CD8-positive, alpha-beta memory T cell (primary cell): Measurements from ENCODE around the gene GPX4. TPM values are rescaled to one million over a fixed set of nuclear protein-coding genes. Genes with fewer than 3 reads are reported as not detected.

Source experiments
- CTCF ChIA-PET: fragments of 350-600 bp; sonication (Branson Sonifier 250); formaldehyde crosslinking; loops from one replicate; lab custom pipeline; 2021; ENCODE audit warnings: antibody characterized with exemption; lab: Charles Lee
- POLR2A ChIA-PET: fragments of 350-600 bp; sonication (Branson Sonifier 250); formaldehyde crosslinking; loops from one replicate; lab custom pipeline; 2021; ENCODE audit warnings: antibody characterized with exemption; lab: Charles Lee
- DNase-seq, 5 donors: peaks; one replicate each; pipeline versions ENCODE4 v3.0.0 to v3.0.0-alpha.2; 2020 to 2022; ENCODE audit warnings: mixed read lengths in 1 of 5
- H3K27ac ChIP-seq: one replicate; pipeline ENCODE4 v1.7.0; 2013; ENCODE audit warnings: low read depth, mild to moderate bottlenecking, low read length, moderate library complexity
- H3K27me3 ChIP-seq: 2 replicates; pipeline ENCODE4 v1.7.0; 2013; ENCODE audit warnings: low read length, mild to moderate bottlenecking; ENCODE audit not compliant: insufficient read depth, poor library complexity, severe bottlenecking
- H3K36me3 ChIP-seq: 2 replicates; pipeline ENCODE4 v1.7.0; 2013; ENCODE audit warnings: mild to moderate bottlenecking, low read length, moderate library complexity; ENCODE audit not compliant: insufficient read depth
- H3K4me1 ChIP-seq: 2 replicates; pipeline ENCODE4 v1.7.0; 2013; ENCODE audit warnings: mild to moderate bottlenecking, low read length, moderate library complexity; ENCODE audit not compliant: insufficient read depth
- H3K4me3 ChIP-seq: 2 replicates; pipeline ENCODE4 v1.7.0; 2013; ENCODE audit warnings: mild to moderate bottlenecking, low read length
- H3K9me3 ChIP-seq: 2 replicates; pipeline ENCODE4 v1.7.0; 2013; ENCODE audit warnings: mild to moderate bottlenecking, low read length
- H3K27ac Mint-ChIP-seq, 8 donors: one replicate each; pipeline ENCODE4 v1.8.0; 2020 to 2021; ENCODE audit warnings: mixed read lengths in 8 of 8, mild to moderate bottlenecking in 6 of 8, inconsistent platforms in 3 of 8, moderate library complexity in 3 of 8
- H3K27me3 Mint-ChIP-seq, 2 donors: one replicate each; pipeline ENCODE4 v1.8.0; 2020 to 2021; ENCODE audit warnings: mixed read lengths in 2 of 2, mild to moderate bottlenecking in 1 of 2, moderate library complexity in 1 of 2
- H3K36me3 Mint-ChIP-seq, 3 donors: one replicate each; pipeline ENCODE4 v1.8.0; 2020 to 2021; ENCODE audit warnings: mixed read lengths in 3 of 3, inconsistent platforms in 1 of 3, mild to moderate bottlenecking in 1 of 3
- H3K4me1 Mint-ChIP-seq, 3 donors: one replicate each; pipeline ENCODE4 v1.8.0; 2020 to 2021; ENCODE audit warnings: mixed read lengths in 3 of 3, inconsistent platforms in 1 of 3, mild to moderate bottlenecking in 1 of 3
- H3K4me3 Mint-ChIP-seq, 7 donors: one replicate each; pipeline ENCODE4 v1.8.0; 2020 to 2021; ENCODE audit warnings: mixed read lengths in 7 of 7, mild to moderate bottlenecking in 6 of 7, moderate library complexity in 4 of 7, inconsistent platforms in 2 of 7
- H3K9me3 Mint-ChIP-seq, 5 donors: one replicate each; pipeline ENCODE4 v1.8.0; 2020 to 2022; ENCODE audit warnings: mixed read lengths in 5 of 5, mild to moderate bottlenecking in 3 of 5, moderate library complexity in 2 of 5, inconsistent platforms in 1 of 5
- polyA plus RNA-seq: library from polyadenylated mRNA; unstranded; fragments of 300-500 nt; fragmentation: Illumina TruSeq; gene quantifications from one replicate; pipeline ENCODE4 v1.2.3, GENCODE V29; 2021
- total RNA-seq, 2 experiments: library from RNA; stranded (reverse); gene quantifications; one replicate each; pipeline ENCODE4 v1.2.3, GENCODE V29; 2021

Gene GPX4
- total and polyA plus RNA-seq, 3 experiments from 2014 or later, result 222 to 373 (median 222) TPM

GRCh38 chr19:1076046-1076386 lies 27.8 kb upstream of the GPX4 start:
- Histone ChIP-seq H3K27ac (peak overlapping the region; percentile 11), H3K27me3 (no peaks in the 10 kb centered on the region), H3K4me1 (peaks cover 82% of the 10 kb centered on the region), H3K36me3 (peaks cover 55% of the 10 kb centered on the region), H3K9me3 (no peaks in the 10 kb centered on the region), H3K4me3 (peak overlapping the region; percentile 8)
- CTCF ChIA-PET, result interaction anchor here (1.3 to 18.7 kb wide), 9 partner anchors 10 to 213 kb away, joined by 3 to 264 read pairs (median 7); partner anchors contain the start of gene ARHGAP45
- Mint-ChIP-seq H3K27ac (peak overlapping the region; percentile 89 to 100 (median 97)), H3K4me3 (peak overlapping the region; percentile 63 to 95 (median 75)), H3K27me3 (peaks cover 0 to 6% of the 10 kb centered on the region in 2 donors), H3K36me3 (peaks cover 16 to 72% (median 16%) of the 10 kb centered on the region in 3 donors), H3K4me1 (peaks cover 43 to 74% (median 44%) of the 10 kb centered on the region in 3 donors), H3K9me3 (no peaks in the 10 kb centered on the region)
- DNase-seq, result no peak
- POLR2A ChIA-PET, result interaction anchor here (0.7 to 18.2 kb wide), 10 partner anchors 4 to 193 kb away, joined by 3 to 737 read pairs (median 14); partner anchors contain the start of genes ABCA7, ARHGAP45, CIRBP and CNN2

GRCh38 chr19:1076951-1077350 lies 26.8 kb upstream of the GPX4 start:
- peak overlapping the region; percentile 91 for H3K27ac ChIP-seq
- peak overlapping the region; percentile 85 for H3K4me3 ChIP-seq
- H3K4me1 ChIP-seq, result peaks cover 85% of the 10 kb centered on the region
- Mint-ChIP-seq H3K4me1 (peaks cover 40 to 77% (median 41%) of the 10 kb centered on the region in 3 donors), H3K36me3 (peaks cover 13 to 75% (median 13%) of the 10 kb centered on the region in 3 donors), H3K27ac (peak overlapping the region; percentile 89 to 100 (median 97)), H3K9me3 (no peaks in the 10 kb centered on the region), H3K27me3 (peaks cover 0 to 6% of the 10 kb centered on the region in 2 donors), H3K4me3 (peak overlapping the region; percentile 83 to 95 (median 86))
- H3K9me3 ChIP-seq, result no peaks in the 10 kb centered on the region
- peaks cover 63% of the 10 kb centered on the region for H3K36me3 ChIP-seq
- no peaks in the 10 kb centered on the region for H3K27me3 ChIP-seq
- ChIA-PET CTCF (interaction anchor here (0.7 to 18.7 kb wide), 8 partner anchors 10 to 189 kb away, joined by 3 to 264 read pairs (median 8); partner anchors contain the start of genes ARHGAP45 and CNN2), POLR2A (interaction anchor here (0.6 to 18.2 kb wide), 12 partner anchors 5 to 416 kb away, joined by 3 to 737 read pairs (median 10); partner anchors contain the start of genes ABCA7, ARHGAP45, CIRBP and CNN2)
- peak; percentile 89 to 98 (median 96) for DNase-seq

- Mint-ChIP-seq H3K36me3 (peaks cover 10 to 74% (median 12%) of the 10 kb centered on the region in 3 donors), H3K27ac (peak overlapping the region; percentile 37 to 100 (median 86)), H3K9me3 (no peaks in the 10 kb centered on the region), H3K27me3 (peaks cover 0 to 6% of the 10 kb centered on the region in 2 donors), H3K4me3 (peak overlapping the region; percentile 61 to 95 (median 83)), H3K4me1 (peaks cover 33 to 70% (median 39%) of the 10 kb centered on the region in 3 donors)
- peak in 4 of 5 donors; percentile 44 to 82 (median 60) for DNase-seq
- peak overlapping the region; percentile 47 for H3K4me3 ChIP-seq
- H3K9me3 ChIP-seq, result no peaks in the 10 kb centered on the region
- ChIA-PET CTCF (interaction anchor here (1.1 to 18.7 kb wide), 6 partner anchors 8 to 58 kb away, joined by 3 to 264 read pairs (median 6); partner anchors contain the start of gene ARHGAP45), POLR2A (interaction anchor here (1.0 to 18.2 kb wide), 6 partner anchors 3 to 189 kb away, joined by 3 to 737 read pairs (median 74); partner anchors contain the start of genes ABCA7, ARHGAP45, CIRBP and CNN2)
- peak overlapping the region; percentile 9 for H3K27ac ChIP-seq
- no peaks in the 10 kb centered on the region for H3K27me3 ChIP-seq
- H3K4me1 ChIP-seq, result peaks cover 78% of the 10 kb centered on the region
- peaks cover 59% of the 10 kb centered on the region for H3K36me3 ChIP-seq
Observed at GRCh38 chr19:1079566-1080111, 24.2 kb upstream of the GPX4 start.

- Mint-ChIP-seq H3K27ac (peak overlapping the region in 7 of 8 donors; percentile 21 to 82 (median 61)), H3K4me1 (peaks cover 39 to 75% (median 45%) of the 10 kb centered on the region in 3 donors), H3K4me3 (peak overlapping the region in 5 of 7 donors; percentile 29 to 69 (median 44)), H3K27me3 (peaks cover 0 to 7% of the 10 kb centered on the region in 2 donors), H3K9me3 (no peaks in the 10 kb centered on the region), H3K36me3 (peaks cover 8 to 79% (median 10%) of the 10 kb centered on the region in 3 donors)
- no peak overlapping the region for H3K4me3 ChIP-seq
- ChIA-PET POLR2A (interaction anchor here (0.6 to 18.2 kb wide), 11 partner anchors 2 to 189 kb away, joined by 3 to 737 read pairs (median 4); partner anchors contain the start of genes ABCA7, ARHGAP45, CIRBP and CNN2), CTCF (interaction anchor here (1.1 to 18.7 kb wide), 9 partner anchors 7 to 59 kb away, joined by 3 to 264 read pairs (median 4); partner anchors contain the start of genes ABCA7 and ARHGAP45)
- H3K27me3 ChIP-seq, result no peaks in the 10 kb centered on the region
- H3K4me1 ChIP-seq, result peaks cover 70% of the 10 kb centered on the region
- no peaks in the 10 kb centered on the region for H3K9me3 ChIP-seq
- H3K36me3 ChIP-seq, result peaks cover 62% of the 10 kb centered on the region
- peak in 2 of 5 donors; percentile 27 to 53 for DNase-seq
- H3K27ac ChIP-seq, result no peak overlapping the region
Observed at GRCh38 chr19:1080360-1081161, 23.2 kb upstream of the GPX4 start.

GRCh38 chr19:1081301-1082164 lies 22.3 kb upstream of the GPX4 start:
- Mint-ChIP-seq H3K4me3 (peak overlapping the region; percentile 39 to 90 (median 57)), H3K9me3 (no peaks in the 10 kb centered on the region), H3K27ac (peak overlapping the region; percentile 75 to 93 (median 82)), H3K27me3 (peaks cover 0 to 7% of the 10 kb centered on the region in 2 donors), H3K36me3 (peaks cover 2 to 80% (median 3%) of the 10 kb centered on the region in 3 donors), H3K4me1 (peaks cover 32 to 76% (median 36%) of the 10 kb centered on the region in 3 donors)
- Histone ChIP-seq H3K9me3 (no peaks in the 10 kb centered on the region), H3K4me1 (peaks cover 66% of the 10 kb centered on the region), H3K27me3 (no peaks in the 10 kb centered on the region), H3K27ac (peak overlapping the region; percentile 24), H3K36me3 (peaks cover 61% of the 10 kb centered on the region), H3K4me3 (no peak overlapping the region)
- ChIA-PET CTCF (interaction anchor here (1.4 to 18.7 kb wide), 7 partner anchors 6 to 54 kb away, joined by 3 to 264 read pairs (median 7); partner anchors contain the start of gene ARHGAP45), POLR2A (interaction anchor here (0.6 to 18.2 kb wide), 10 partner anchors 9 to 224 kb away, joined by 3 to 737 read pairs (median 4); partner anchors contain the start of genes ABCA7, ARHGAP45 and CNN2)
- DNase-seq, result peak in 1 of 5 donors; percentile 56

- Mint-ChIP-seq H3K4me1 (peaks cover 27 to 71% (median 31%) of the 10 kb centered on the region in 3 donors), H3K36me3 (peaks cover 0 to 75% (median 0%) of the 10 kb centered on the region in 3 donors), H3K9me3 (no peaks in the 10 kb centered on the region), H3K27ac (peak overlapping the region; percentile 43 to 93 (median 82)), H3K4me3 (peak overlapping the region; percentile 39 to 90 (median 57)), H3K27me3 (peaks cover 0 to 5% of the 10 kb centered on the region in 2 donors)
- DNase-seq, result peak; percentile 84 to 91 (median 85)
- Histone ChIP-seq H3K9me3 (no peaks in the 10 kb centered on the region), H3K4me3 (no peak overlapping the region), H3K27me3 (no peaks in the 10 kb centered on the region), H3K36me3 (peaks cover 61% of the 10 kb centered on the region), H3K27ac (no peak overlapping the region), H3K4me1 (peaks cover 67% of the 10 kb centered on the region)
- ChIA-PET POLR2A (interaction anchor here (0.6 to 18.2 kb wide), 9 partner anchors 8 to 225 kb away, joined by 3 to 737 read pairs (median 5); partner anchors contain the start of genes ABCA7, ARHGAP45 and CNN2), CTCF (interaction anchor here (0.8 to 18.7 kb wide), 8 partner anchors 5 to 55 kb away, joined by 3 to 264 read pairs (median 10); partner anchors contain the start of gene ARHGAP45)
Observed at GRCh38 chr19:1082165-1082927, 21.4 kb upstream of the GPX4 start.
